NCI-H1092 (cell line): ENCODE results near the gene ACP7.
"Not testable (repeated sequence)": the region's sequence is repeated elsewhere in the genome, so short reads cannot be mapped to it uniquely, and the experiment has no call there.

Source experiments
- DNase-seq: peaks from one replicate; lab custom pipeline; 2025; lab: John Stamatoyannopoulos, UW

ACP7 gene

DNA sequence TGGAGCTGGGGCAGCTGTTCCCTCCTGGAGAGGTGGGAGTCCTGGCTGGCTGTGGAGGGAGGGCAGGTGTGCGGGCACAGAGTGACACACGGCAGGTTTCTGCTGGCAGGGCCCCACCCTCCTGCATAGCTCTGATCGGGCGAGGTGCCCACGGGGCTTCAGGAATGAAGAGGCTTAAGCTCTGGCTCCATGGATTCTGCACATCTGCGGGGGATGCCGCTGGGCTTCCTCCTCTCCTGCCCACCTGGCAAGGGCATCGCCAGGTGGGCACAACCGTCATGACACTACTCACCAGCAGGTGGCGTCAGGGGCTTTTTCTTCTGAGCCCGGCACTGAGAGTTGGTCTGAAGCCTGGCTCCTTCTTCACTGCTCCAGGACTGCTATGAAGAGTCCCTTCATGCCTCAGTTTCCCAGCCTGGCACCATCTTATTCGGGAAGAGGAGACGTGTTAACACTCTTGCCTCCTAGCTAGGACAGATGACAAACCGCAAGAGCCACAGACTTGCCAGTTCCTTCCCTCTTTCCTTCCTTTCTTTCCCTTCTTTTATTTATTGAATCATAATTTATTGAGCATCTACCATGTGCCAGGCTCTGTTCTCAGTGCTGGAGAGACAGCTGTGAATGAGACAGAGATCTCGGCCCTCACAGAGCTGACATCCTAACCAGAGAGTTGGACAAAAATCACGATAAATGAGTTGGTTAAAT lies 26.2 kb downstream of the ACP7 start:
- DNase-seq: no peak

DNA sequence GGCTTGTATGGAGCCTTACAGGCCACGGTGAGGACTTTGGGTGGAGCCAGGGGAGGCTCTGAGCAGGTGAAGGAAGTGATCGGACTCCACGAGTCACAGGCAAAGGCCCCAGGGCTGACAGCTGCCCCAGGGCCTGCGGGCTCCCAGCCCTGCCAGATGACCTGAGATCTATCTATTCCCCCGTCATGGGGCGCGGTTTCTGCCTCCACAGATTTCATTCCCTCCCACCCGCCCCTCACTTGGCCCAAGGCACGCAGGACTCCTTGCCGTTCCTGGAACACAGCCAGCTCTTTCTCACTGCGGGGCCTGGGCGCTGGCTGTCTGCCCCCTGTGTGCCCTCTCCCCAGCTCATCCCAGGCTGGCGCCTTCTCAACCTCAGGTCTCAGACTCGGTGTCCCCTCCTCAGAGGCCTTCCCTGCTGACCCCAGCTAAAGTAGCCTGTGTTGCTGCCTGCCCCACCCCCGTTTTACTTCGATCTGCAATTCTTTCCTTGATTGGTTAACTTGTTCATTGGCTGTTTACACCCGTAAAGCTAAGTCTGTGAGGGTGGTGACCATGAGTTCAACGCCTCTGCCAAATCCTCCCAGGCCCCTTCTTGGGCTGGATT lies 27.5 kb downstream of the ACP7 start:
- DNase-seq: no peak

DNA sequence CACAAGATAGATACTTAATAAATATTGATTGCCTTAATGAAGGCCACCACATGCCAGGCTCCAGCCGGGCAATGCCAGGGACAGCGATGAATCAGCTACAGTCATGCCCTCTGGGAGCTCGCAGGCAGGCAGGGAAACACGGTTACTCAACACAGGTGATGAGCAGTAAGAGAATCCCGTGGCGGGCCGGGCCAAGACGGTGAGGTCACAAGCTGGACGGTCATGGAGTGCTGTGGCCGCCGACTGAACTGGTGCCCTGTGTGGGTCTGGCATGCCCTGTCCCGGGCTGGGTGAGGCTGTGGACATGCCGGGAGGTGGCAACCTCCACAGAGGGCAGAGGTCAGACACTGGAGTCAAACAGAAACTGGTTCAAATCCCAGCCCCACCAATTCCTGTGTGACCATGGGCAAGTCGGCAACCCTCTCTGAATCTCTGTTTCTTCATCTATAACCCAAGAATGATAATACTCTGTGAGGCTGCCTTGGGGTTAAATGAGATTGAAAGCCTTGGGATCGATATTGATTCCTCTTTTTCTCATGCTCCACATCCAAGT lies 28.2 kb downstream of the ACP7 start:
- DNase-seq: no peak

- DNase-seq: no peak
Measured at GRCh38 chr19:39113199-39113598, 29.0 kb downstream of the ACP7 start.

DNA sequence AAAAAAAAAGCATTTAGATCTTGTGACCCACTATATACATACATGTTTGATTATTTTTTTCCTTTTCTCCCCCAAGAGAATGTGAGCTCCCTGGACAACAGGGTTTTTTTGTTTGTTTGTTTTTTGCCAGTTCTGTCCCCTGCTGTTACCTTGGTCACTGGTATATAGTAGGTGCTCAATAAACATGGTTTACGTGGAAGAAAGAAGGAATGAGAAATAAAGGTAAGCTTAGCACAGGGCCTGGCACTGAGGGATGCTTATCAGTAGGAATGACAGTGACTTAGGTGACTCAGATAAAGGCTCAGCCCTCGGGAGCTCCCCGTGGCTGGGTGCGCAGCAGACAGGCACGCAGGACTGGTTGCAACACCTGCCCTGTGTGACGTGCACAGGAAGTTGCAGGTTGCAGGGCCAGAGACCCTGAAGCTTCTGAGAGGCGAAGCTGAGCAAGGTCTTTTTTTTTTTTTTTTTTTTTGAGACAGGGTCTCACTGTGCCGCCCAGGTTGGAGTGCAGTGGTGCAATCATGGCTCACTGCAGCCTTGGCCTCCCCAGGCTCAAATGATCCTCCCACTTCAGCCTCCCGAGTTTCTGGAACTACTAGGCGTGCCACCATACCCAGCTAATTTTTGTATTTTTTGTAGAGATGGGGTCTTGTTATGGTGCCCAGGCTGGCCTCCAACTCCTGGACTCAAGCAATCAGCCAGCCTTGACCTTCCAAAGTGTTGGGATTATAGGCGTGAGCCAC lies 31.1 kb downstream of the ACP7 start:
- no peak for DNase-seq

GRCh38 chr19:39117023-39117422 lies 32.9 kb downstream of the ACP7 start:
- DNase-seq: not testable (repeated sequence)

- DNase-seq: no peak
Measured at GRCh38 chr19:39119830-39120229, 35.7 kb downstream of the ACP7 start.

DNA sequence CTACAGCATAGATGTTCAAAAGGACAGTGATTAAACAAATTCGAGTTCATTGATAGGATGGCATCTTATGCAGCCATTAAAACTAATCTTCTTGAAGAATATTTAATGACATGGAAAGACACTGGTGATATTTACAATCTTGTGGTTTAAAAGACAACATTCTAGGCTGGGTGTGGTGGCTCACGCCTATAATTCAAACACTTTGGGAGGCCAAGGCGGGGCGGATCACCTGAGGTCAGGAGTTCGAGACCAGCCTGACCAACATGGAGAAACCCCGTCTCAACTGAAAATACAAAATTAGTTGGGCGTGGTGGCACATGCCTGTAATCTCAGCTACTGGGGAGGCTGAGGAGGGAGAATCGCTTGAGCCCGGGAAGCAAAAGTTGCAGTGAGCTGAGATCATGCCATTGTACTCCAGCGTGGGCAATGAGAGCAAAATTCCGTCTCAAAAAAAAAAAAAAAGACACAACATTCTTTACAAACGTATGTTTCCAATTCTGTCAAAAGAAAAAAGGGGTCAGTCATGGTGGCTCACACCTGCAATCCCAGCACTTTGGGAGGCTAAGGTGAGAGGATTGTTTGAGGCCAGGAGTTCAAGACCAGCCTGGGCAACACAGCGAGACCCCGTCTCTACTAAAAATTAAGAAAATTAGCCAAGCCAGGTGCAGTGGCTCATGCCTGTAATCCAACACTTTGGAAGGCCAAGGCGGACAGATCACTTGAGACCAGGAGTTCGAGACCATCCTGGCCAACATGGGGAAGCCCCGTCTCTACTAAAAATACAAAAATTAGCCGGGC lies 39.0 kb downstream of the ACP7 start:
- no peak for DNase-seq

DNA sequence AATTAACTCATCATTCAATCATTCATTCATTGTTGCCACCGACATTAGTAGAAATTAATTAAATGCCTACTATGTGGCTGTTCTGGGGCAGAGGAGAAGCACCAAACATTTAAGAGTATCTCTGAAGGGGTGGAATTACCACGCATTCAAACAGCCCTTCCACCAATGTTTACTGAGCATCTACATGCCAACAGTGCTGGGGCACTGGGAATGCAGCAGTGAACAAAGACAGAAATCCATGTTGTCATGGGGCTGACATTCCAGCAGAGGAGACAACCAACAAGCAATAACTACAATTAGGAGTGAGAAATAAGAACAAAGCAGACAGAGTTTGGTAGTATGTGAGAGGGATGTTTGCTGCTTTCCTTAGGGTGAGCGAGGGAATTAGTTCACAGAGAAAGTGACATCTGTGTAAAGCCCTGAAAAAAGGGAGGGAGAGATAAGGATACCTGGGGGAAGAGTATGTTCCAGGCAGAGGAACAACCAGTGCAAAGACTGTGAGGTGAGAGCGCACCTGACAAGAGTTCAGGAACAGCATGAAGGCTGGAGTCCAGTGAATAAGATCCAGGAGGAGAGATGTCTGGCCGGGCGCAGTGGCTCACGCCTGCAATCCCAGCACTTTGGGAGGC lies 40.1 kb downstream of the ACP7 start:
- DNase-seq: no peak

DNA sequence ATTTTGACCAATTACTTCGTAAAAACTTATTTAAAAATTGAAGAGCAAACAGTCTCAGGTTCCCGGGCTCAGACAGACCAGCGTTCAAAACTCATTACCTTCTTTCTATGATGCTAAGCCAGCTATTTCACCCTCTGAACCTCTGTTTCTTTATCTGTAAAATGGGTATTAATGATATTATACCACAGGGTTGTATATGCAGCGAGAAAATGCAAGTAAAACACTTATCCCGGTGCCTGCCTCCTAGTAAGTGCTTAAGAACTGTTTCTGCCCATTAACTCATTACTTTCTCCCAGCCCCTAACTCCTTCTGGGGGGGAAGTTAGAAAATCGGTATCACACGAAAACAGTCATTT lies 41.0 kb downstream of the ACP7 start:
- DNase-seq: no peak

- DNase-seq: peak; percentile 94
Measured at GRCh38 chr19:39125554-39126311, 41.6 kb downstream of the ACP7 start, which contains the start of gene PAK4. TSS of gene PAK4 (plus strand) at chr19:39125786. CDS start at chr19:39169554, 43,768 bp downstream.

- DNase-seq: no peak
Measured at GRCh38 chr19:39126312-39127187, 42.4 kb downstream of the ACP7 start.

DNA sequence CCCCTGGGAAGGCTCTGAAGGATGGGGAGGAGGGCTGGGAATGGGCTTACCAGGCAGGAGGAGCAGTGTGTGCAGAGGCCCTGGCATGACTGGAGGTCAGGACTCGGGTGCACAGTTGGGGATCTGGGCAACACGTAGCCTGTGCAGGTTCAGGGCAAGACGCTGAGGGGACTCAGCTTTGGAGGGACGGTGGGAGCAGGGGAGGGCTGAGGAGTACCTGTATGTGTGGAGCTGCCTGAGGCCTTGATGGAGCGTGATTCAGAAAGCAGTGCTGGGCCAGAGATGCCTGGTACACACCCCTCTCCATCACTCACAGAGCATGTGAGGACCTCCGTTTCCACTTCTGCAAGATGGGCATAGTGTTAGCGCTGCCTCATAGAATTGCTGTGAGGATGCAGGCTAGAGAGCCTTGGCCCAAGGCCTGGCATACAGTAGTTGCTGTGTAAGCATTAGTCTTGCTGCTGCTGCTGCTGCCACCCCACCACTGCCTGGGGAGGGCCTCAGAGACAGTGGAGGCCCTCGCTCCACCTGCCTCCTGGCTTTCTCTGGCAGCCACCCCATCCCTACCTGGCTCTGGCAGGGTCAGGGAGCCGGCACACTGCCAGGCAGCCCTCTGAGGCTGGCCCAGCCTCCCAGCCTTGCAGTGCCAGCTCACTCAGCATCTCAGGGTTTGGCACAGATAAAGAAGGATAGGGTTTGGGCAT lies 43.8 kb downstream of the ACP7 start:
- DNase-seq: no peak

- DNase-seq: no peak
Measured at GRCh38 chr19:39128516-39129079, 44.4 kb downstream of the ACP7 start.

GRCh38 chr19:39129116-39129515 lies 44.9 kb downstream of the ACP7 start:
- DNase-seq: no peak

DNA sequence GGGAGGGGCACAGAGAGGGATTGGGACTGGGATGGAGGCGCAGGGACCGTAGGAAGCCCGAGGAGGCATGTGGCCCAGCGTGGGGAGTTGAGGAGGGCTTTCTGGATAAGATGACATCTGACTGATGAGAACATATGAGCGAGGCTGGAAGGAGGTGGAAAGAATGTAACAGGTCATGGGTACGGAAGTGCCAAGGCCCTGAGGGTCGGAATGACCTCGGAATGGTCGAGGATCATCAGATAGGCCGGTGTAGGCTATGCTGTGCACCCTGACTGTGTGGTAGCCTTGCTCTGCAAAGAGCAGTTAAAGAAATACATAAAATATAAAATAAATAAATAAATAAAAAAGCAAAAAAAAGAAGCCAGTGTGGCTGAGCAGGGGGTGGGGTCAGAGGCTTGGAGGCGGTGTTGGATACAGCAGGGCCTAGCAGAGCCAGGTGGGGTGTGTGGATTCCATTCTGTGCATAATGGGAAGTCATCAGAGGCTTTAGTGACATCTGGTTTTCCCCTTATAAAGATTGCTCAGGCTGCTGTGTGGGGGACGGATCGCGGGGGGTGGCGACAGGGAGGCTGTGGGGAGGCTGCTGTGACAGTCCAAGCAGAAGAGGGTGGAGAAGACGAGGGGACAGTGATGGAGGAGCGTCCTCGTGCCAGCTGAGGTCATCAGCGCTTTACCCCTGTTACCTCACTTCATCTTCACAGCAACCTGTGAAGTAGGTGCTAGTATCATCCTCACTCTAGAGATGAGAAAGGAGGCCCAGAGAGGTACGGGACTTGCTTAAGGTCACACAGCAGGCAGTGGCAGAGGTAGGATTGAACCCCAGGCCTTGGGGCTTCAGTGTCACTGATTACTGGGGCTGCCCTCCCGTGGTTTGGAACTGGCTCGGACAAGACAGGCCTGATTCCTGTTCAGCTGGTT lies 46.4 kb downstream of the ACP7 start:
- no peak for DNase-seq

DNA sequence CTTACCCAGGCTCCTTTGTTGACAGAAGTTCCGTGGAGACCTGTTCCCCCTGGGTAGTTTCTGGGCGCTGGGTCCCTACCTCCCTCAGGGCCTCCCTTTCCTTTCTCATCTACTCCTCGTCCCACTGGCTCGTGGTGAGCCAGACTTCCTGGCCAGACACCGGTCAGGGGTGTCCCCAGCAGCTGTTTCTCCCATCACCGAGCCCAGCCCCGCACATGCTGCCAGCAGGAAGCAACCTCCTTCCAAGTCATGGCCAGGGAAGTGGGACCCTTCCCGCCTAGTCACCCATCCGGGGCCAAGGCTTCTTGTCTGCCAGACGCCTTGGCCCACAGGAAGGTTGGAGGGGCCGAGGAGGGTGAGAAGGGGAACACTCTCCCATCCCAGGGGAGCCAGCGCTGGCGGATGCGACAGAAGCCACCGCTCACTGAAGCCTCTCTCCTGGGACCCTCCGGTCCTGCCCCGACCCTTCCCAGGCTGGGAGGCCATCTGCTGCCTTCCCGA lies 47.1 kb downstream of the ACP7 start:
- DNase-seq: no peak
